Stimulated activated naive CD8-positive, alpha-beta T cell treated with anti-CD3 and anti-CD28 coated beads, Interleukin-15, amount 100 ng/mL, for 72 hours (primary cell): ENCODE results near the gene ZNF536.

Experiments
- ATAC-seq: fragments of 150-1000 bp; cut with Tn5 transposase; 2 replicates; pipeline ENCODE4 v1.10.0; 2021; ENCODE audit warnings: mild to moderate bottlenecking, moderate library complexity
- DNase-seq, 2 donors: peaks; one replicate each; pipeline ENCODE4 v3.0.0; 2021 to 2022
- H3K27ac Mint-ChIP-seq, 2 donors: one replicate each; pipeline ENCODE4 v1.8.0; 2022; ENCODE audit warnings: mild to moderate bottlenecking in 2 of 2, mixed read lengths in 2 of 2, moderate library complexity in 2 of 2
- H3K27me3 Mint-ChIP-seq: one replicate; pipeline ENCODE4 v1.8.0; 2022; ENCODE audit warnings: mixed read lengths
- H3K4me1 Mint-ChIP-seq: one replicate; pipeline ENCODE4 v1.8.0; 2022; ENCODE audit warnings: mild to moderate bottlenecking, mixed read lengths
- H3K4me3 Mint-ChIP-seq, 2 donors: one replicate each; pipeline ENCODE4 v1.8.0; 2022; ENCODE audit warnings: mild to moderate bottlenecking in 2 of 2, mixed read lengths in 2 of 2, moderate library complexity in 1 of 2
- H3K9me3 Mint-ChIP-seq, 2 donors: one replicate each; pipeline ENCODE4 v1.8.0; 2022; ENCODE audit warnings: mixed read lengths in 2 of 2

ZNF536 gene

GRCh38 chr19:30596268-30596667 lies 224.1 kb downstream of the ZNF536 start:
- Mint-ChIP-seq H3K9me3 (no peaks in the 10 kb centered on the region), H3K4me3 (no peak overlapping the region), H3K27ac (no peak overlapping the region), H3K4me1 (no peaks in the 10 kb centered on the region), H3K27me3 (peaks cover 27% of the 10 kb centered on the region)
- ATAC-seq (no peak), DNase-seq (no peak)

GRCh38 chr19:30596813-30597399 lies 224.7 kb downstream of the ZNF536 start:
- H3K27ac Mint-ChIP-seq = no peak overlapping the region
- no peaks in the 10 kb centered on the region for H3K9me3 Mint-ChIP-seq
- H3K4me3 Mint-ChIP-seq = no peak overlapping the region
- DNase-seq = no peak
- H3K4me1 Mint-ChIP-seq = no peaks in the 10 kb centered on the region
- peaks cover 27% of the 10 kb centered on the region for H3K27me3 Mint-ChIP-seq
- ATAC-seq = no peak

GRCh38 chr19:30598688-30599087 lies 226.5 kb downstream of the ZNF536 start:
- H3K27me3 Mint-ChIP-seq = peaks cover 27% of the 10 kb centered on the region
- no peaks in the 10 kb centered on the region for H3K4me1 Mint-ChIP-seq
- ATAC-seq = no peak
- H3K27ac Mint-ChIP-seq = no peak overlapping the region
- H3K4me3 Mint-ChIP-seq = no peak overlapping the region
- DNase-seq = no peak
- no peaks in the 10 kb centered on the region for H3K9me3 Mint-ChIP-seq

GRCh38 chr19:30602661-30603350 lies 230.6 kb downstream of the ZNF536 start:
- no peaks in the 10 kb centered on the region for H3K4me1 Mint-ChIP-seq
- peaks cover 7% of the 10 kb centered on the region for H3K27me3 Mint-ChIP-seq
- no peak for ATAC-seq
- H3K9me3 Mint-ChIP-seq = no peaks in the 10 kb centered on the region
- H3K27ac Mint-ChIP-seq = no peak overlapping the region
- DNase-seq = no peak
- no peak overlapping the region for H3K4me3 Mint-ChIP-seq

- Mint-ChIP-seq H3K27me3 (peaks cover 4% of the 10 kb centered on the region), H3K4me1 (no peaks in the 10 kb centered on the region), H3K27ac (no peak overlapping the region), H3K4me3 (no peak overlapping the region), H3K9me3 (peaks cover 0 to 1% of the 10 kb centered on the region in 2 donors)
- DNase-seq = no peak
- no peak for ATAC-seq
Observed at GRCh38 chr19:30604657-30605056, 232.5 kb downstream of the ZNF536 start.

- no peak overlapping the region for H3K27ac Mint-ChIP-seq
- peaks cover 0 to 5% of the 10 kb centered on the region in 2 donors for H3K9me3 Mint-ChIP-seq
- DNase-seq (no peak), ATAC-seq (no peak)
- H3K4me3 Mint-ChIP-seq = no peak overlapping the region
- H3K4me1 Mint-ChIP-seq = no peaks in the 10 kb centered on the region
- no peaks in the 10 kb centered on the region for H3K27me3 Mint-ChIP-seq
Observed at GRCh38 chr19:30605333-30605732, 233.1 kb downstream of the ZNF536 start.

GRCh38 chr19:30606114-30607050 lies 234.2 kb downstream of the ZNF536 start:
- DNase-seq (no peak), ATAC-seq (no peak)
- no peak overlapping the region for H3K4me3 Mint-ChIP-seq
- H3K4me1 Mint-ChIP-seq = no peaks in the 10 kb centered on the region
- no peaks in the 10 kb centered on the region for H3K27me3 Mint-ChIP-seq
- H3K27ac Mint-ChIP-seq = peak overlapping the region in 1 of 2 donors; percentile 34
- H3K9me3 Mint-ChIP-seq = peaks cover 0 to 9% of the 10 kb centered on the region in 2 donors
